Spleen (tissue), 11 donors: Measurements from ENCODE around the gene DCXR. TPM values are rescaled to one million over a fixed set of nuclear protein-coding genes. Genes with fewer than 3 reads are reported as not detected.

Experiments
- DNase-seq: peaks from one replicate; pipeline ENCODE4 v3.0.0-alpha.2; 2020
- H3K27ac ChIP-seq, 8 donors: fragments of 200-600 bp; sonication (generic) in 7 of 8; 1 replicate in 4 of 8; 2 replicates in 4 of 8; pipeline versions ENCODE4 v1.5.0 to v1.8.0; 2016 to 2021; ENCODE audit warnings: inconsistent platforms in 4 of 8, mild to moderate bottlenecking in 4 of 8, moderate library complexity in 1 of 8
- H3K27me3 ChIP-seq, 7 donors: fragments of 200-600 bp; sonication (generic) in 6 of 7; replicated peaks in 1 of 7; 1 replicate in 4 of 7; 2 replicates in 3 of 7; pipeline versions ENCODE4 v1.5.0 to v1.8.0; 2016 to 2021; ENCODE audit warnings: inconsistent platforms in 3 of 7, mild to moderate bottlenecking in 1 of 7
- H3K36me3 ChIP-seq, 6 donors: fragments of 200-600 bp; sonication (generic) in 5 of 6; 1 replicate in 4 of 6; 2 replicates in 2 of 6; pipeline versions ENCODE4 v1.5.0 to v1.8.0; 2016 to 2021; ENCODE audit warnings: inconsistent platforms in 2 of 6
- H3K4me1 ChIP-seq, 6 donors: fragments of 200-600 bp; sonication (generic) in 5 of 6; 1 replicate in 3 of 6; 2 replicates in 3 of 6; pipeline versions ENCODE4 v1.5.0 to v1.8.0; 2016 to 2021; ENCODE audit warnings: inconsistent platforms in 3 of 6
- H3K4me3 ChIP-seq, 8 donors: fragments of 200-600 bp; sonication (generic) in 7 of 8; 1 replicate in 4 of 8; 2 replicates in 4 of 8; pipeline versions ENCODE4 v1.5.0 to v1.8.0; 2016 to 2021; ENCODE audit warnings: inconsistent platforms in 4 of 8, mild to moderate bottlenecking in 4 of 8, moderate library complexity in 2 of 8
- H3K9me3 ChIP-seq, 8 donors: fragments of 200-600 bp; sonication (generic) in 7 of 8; 1 replicate in 4 of 8; 2 replicates in 4 of 8; pipeline versions ENCODE4 v1.5.0 to v1.8.0; 2016 to 2021; ENCODE audit warnings: inconsistent platforms in 4 of 8
- POLR2A ChIP-seq, 3 donors: fragments of 450-650 bp; IDR thresholded peaks; one replicate each; pipeline ENCODE4 v1.5.1; 2017; ENCODE audit warnings: antibody characterized with exemption in 3 of 3, mild to moderate bottlenecking in 1 of 3
- POLR2AphosphoS5 ChIP-seq, 3 donors: sonication (generic); formaldehyde crosslinking; IDR thresholded peaks; one replicate each; pipeline ENCODE4 v1.5.1; 2017; ENCODE audit warnings: antibody characterized with exemption in 3 of 3
- WGBS, 5 donors: extraction: QIAGEN DNeasy Blood & Tissue Kit in 3 of 5; methylation state at CpG; one replicate each; pipeline versions ENCODE4 v1.1.5 to v1.1.7; 2013 to 2018; 5-methylcytosine and 5-hydroxymethylcytosine counted together
- intact Hi-C: fragments of 100-400 bp; cut with DNase I; formaldehyde crosslinking; loops from one replicate; pipeline ENCODE4 v1.15.0; 2023; ENCODE audit warnings: low total_unique reads
- polyA plus RNA-seq, 3 donors: library from polyadenylated mRNA; stranded (reverse); fragments of 200-250 nt; gene quantifications; one replicate each; pipeline ENCODE4 v1.2.1, GENCODE V29; 2013
- total RNA-seq, 7 donors: library from RNA; depleted of rRNA in 3 of 7; stranded (reverse); fragments of >200 nt in 3 of 7; fragmentation: NEBNext Ultra II Directional in 4 of 7; extraction: Animal tissue kit (Norgen Biotek cat#: 25700) in 4 of 7; gene quantifications; one replicate each; pipeline versions ENCODE4 v1.1.0 to v1.2.1, GENCODE V29; 2016 to 2021
- TF ChIP-seq, protein P1 (sequence below), 11 experiments: fragments of 200-600 bp in 7 of 11; fragments of 450-650 bp in 4 of 11; sonication (generic) in 4 of 11; IDR thresholded peaks in 8 of 11; conservative IDR thresholded peaks in 3 of 11; 1 replicate in 7 of 11; 2 replicates in 4 of 11; pipeline versions ENCODE4 v1.4.0 to v1.8.0; 2016 to 2021; ENCODE audit warnings: antibody characterized with exemption in 11 of 11, inconsistent platforms in 4 of 11, mild to moderate bottlenecking in 1 of 11
- donor health status: healthy with polysubstance abuse.
- donor health status: DM: no; HTN: no; CAD: no; lungs with moderate emphysema.
- donor health status: DM: no; HTN: no; CAD: no.
- donor health status: Bipolar disorder and iron deficiency.
- donor health status: healthy.
- donor health status: DM: no; HTN: no; CAD: no.
- donor health status: DM: yes; HTN: yes; CAD: no.

The DCXR gene
- total and polyA plus RNA-seq, 10 donors, result 44.2 to 88.0 (median 61.0) TPM

DNA sequence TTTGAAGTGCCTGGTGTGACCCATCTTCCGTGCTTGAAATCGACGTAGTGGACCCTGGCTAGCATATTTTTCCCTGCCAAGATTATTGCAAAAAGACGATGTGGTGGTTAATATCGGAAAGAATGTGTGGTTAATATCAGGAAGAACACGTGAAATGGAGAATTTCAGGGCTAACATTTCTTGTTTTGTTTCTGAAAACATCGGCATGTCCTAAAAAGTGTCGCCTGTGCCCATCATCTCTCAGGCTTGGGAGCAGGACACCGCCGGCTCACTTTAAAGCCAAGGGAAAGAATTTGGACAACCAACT is 345 bp upstream of the DCXR start:
- Histone ChIP-seq H3K36me3 (peaks cover 0 to 12% (median 0%) of the 10 kb centered on the region in 6 donors), H3K4me3 (peak overlapping the region in 7 of 8 donors; percentile 53 to 81 (median 60)), H3K9me3 (no peaks in the 10 kb centered on the region), H3K4me1 (peaks cover 6 to 42% (median 22%) of the 10 kb centered on the region in 6 donors), H3K27me3 (no peaks in the 10 kb centered on the region), H3K27ac (peak overlapping the region; percentile 77 to 98 (median 96))
- intact Hi-C loops, result no loop called here
- TF ChIP-seq POLR2AphosphoS5 (IDR thresholded peaks at IDR 0.05), result no peak
- TF ChIP-seq, protein P1, sequence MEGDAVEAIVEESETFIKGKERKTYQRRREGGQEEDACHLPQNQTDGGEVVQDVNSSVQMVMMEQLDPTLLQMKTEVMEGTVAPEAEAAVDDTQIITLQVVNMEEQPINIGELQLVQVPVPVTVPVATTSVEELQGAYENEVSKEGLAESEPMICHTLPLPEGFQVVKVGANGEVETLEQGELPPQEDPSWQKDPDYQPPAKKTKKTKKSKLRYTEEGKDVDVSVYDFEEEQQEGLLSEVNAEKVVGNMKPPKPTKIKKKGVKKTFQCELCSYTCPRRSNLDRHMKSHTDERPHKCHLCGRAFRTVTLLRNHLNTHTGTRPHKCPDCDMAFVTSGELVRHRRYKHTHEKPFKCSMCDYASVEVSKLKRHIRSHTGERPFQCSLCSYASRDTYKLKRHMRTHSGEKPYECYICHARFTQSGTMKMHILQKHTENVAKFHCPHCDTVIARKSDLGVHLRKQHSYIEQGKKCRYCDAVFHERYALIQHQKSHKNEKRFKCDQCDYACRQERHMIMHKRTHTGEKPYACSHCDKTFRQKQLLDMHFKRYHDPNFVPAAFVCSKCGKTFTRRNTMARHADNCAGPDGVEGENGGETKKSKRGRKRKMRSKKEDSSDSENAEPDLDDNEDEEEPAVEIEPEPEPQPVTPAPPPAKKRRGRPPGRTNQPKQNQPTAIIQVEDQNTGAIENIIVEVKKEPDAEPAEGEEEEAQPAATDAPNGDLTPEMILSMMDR (IDR thresholded peaks at IDR 0.05 in 8 of 11, conservative IDR thresholded peaks at IDR 0.05 in 3 of 11), result no peak
- no peak for TF ChIP-seq POLR2A (IDR thresholded peaks at IDR 0.05)
- 5 to 10% (median 8%) methylated on average over 10 of the region's 10 CpGs for WGBS, 5 donors
- no peak for DNase-seq

DNA sequence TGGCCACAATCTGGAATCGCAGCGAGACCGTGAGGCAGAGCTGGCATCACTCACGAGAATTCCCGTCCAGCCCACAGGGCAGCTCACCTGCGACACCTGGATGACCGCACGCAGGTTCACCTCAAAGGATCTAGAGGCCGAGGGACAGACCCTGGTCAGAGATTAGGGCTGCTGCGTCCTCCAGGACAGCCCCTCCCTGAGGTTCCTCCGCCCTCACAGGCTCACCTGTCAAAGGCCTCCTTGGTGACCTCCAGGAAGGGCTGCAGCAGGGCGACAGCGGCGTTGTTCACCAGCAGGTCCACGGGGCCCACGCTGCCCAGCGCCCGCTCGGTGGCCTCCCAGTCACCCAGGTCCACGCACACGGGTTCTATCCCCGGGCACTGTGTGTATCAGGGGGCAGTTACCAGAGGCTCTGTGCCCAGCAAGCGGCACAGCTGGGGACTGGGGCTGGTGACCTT is 834 bp downstream of the DCXR start:
- Histone ChIP-seq H3K36me3 (peaks cover 0 to 12% (median 0%) of the 10 kb centered on the region in 6 donors), H3K4me3 (peak overlapping the region; percentile 53 to 81 (median 63)), H3K27me3 (peaks cover 0 to 11% (median 7%) of the 10 kb centered on the region in 7 donors), H3K27ac (peak overlapping the region; percentile 77 to 98 (median 96)), H3K9me3 (no peaks in the 10 kb centered on the region), H3K4me1 (peaks cover 6 to 51% (median 30%) of the 10 kb centered on the region in 6 donors)
- TF ChIP-seq POLR2A (IDR thresholded peaks at IDR 0.05), result no peak
- no peak for TF ChIP-seq POLR2AphosphoS5 (IDR thresholded peaks at IDR 0.05)
- TF ChIP-seq, protein P1 (IDR thresholded peaks at IDR 0.05 in 8 of 11, conservative IDR thresholded peaks at IDR 0.05 in 3 of 11), result no peak
- DNase-seq, result no peak
- 47 to 88% (median 49%) methylated on average over 5 to 23 of the region's 23 CpGs for WGBS, 5 donors
- intact Hi-C loops, result no loop called here

DNA sequence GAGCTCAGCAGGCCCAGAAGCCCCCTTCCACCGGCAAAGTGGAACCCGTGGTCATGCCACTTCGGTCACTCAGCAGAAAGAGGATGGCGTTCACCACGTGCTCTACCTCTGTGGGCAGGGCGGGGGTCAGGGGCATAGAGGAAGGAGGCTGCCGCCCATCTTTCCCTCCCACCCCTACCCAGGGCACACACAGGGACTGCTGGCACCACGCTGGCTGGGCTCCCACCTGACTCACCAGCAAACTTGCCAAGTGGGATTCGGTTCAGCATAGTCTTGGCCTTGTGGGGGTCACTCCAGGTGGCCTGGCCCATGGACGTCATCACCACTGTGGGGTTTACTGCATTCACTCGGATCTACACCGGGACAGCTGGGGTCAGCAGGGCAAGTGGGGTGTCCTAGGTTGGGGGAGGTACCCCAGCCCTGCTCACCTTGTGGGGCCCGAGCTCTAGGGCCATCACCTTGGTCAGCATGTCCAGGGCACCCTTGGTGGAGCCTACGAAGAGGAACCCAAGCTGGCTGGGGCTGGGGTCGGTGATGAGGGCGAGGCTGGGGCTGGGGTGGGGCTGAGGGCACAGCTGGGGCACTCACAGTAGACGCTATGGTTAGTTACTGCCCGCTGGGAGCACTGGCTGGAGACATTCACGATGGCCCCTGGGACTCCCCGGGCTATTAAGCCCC is 1.4 kb downstream of the DCXR start:
- Histone ChIP-seq H3K9me3 (no peaks in the 10 kb centered on the region), H3K36me3 (peaks cover 0 to 12% (median 0%) of the 10 kb centered on the region in 6 donors), H3K27me3 (peaks cover 0 to 13% (median 7%) of the 10 kb centered on the region in 7 donors), H3K4me3 (peak overlapping the region in 5 of 8 donors; percentile 59 to 81 (median 60)), H3K4me1 (peaks cover 6 to 53% (median 31%) of the 10 kb centered on the region in 6 donors), H3K27ac (peak overlapping the region in 4 of 8 donors; percentile 95 to 97 (median 96))
- WGBS, 5 donors, result 86 to 94% (median 91%) methylated on average over 8 to 20 of the region's 20 CpGs
- no peak for DNase-seq
- TF ChIP-seq POLR2A (IDR thresholded peaks at IDR 0.05), result no peak
- TF ChIP-seq, protein P1 (IDR thresholded peaks at IDR 0.05 in 8 of 11, conservative IDR thresholded peaks at IDR 0.05 in 3 of 11), result no peak
- TF ChIP-seq POLR2AphosphoS5 (IDR thresholded peaks at IDR 0.05), result no peak
- intact Hi-C loops, result no loop called here

DNA sequence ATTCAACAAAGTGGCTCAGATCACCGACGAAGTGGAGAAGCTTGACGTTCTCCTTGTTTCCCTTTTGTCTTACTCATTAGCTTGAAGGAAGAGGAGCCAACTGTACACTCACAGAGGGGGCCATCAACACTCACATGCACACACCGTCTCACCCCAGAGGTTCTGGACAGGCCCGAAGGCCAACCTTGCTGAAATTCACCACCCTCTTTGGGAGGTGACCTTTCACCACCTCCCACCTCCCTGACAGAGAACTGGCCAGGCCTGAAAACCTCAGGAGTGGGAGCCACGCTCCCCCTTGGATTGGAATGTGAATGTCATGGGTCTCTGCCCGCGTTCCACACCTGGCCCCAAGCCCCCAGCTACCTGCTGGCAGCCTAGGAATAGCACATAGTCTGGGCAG is 2.0 kb downstream of the DCXR start:
- 83 to 96% (median 93%) methylated on average over 7 to 8 of the region's 8 CpGs for WGBS, 5 donors
- intact Hi-C loops, result no loop called here

More for the DNA sequence above, 2.0 kb downstream of the DCXR start:
- Histone ChIP-seq H3K4me1 (peaks cover 9 to 59% (median 37%) of the 10 kb centered on the region in 6 donors), H3K27me3 (peaks cover 0 to 19% (median 7%) of the 10 kb centered on the region in 7 donors), H3K27ac (no peak overlapping the region), H3K36me3 (peaks cover 0 to 12% (median 0%) of the 10 kb centered on the region in 6 donors), H3K9me3 (no peaks in the 10 kb centered on the region), H3K4me3 (no peak overlapping the region)
- TF ChIP-seq POLR2A (IDR thresholded peaks at IDR 0.05) (no peak), POLR2AphosphoS5 (IDR thresholded peaks at IDR 0.05) (no peak)
- TF ChIP-seq, protein P1 (IDR thresholded peaks at IDR 0.05 in 8 of 11, conservative IDR thresholded peaks at IDR 0.05 in 3 of 11), result no peak
- no peak for DNase-seq
